AG08396 (cell line): ENCODE data around the gene ANKRD60.

Source experiments
- DNase-seq: peaks from one replicate; pipeline ENCODE4 v3.0.0; 2012; ENCODE audit warnings: low spot score, mixed read lengths

Gene ANKRD60

DNA sequence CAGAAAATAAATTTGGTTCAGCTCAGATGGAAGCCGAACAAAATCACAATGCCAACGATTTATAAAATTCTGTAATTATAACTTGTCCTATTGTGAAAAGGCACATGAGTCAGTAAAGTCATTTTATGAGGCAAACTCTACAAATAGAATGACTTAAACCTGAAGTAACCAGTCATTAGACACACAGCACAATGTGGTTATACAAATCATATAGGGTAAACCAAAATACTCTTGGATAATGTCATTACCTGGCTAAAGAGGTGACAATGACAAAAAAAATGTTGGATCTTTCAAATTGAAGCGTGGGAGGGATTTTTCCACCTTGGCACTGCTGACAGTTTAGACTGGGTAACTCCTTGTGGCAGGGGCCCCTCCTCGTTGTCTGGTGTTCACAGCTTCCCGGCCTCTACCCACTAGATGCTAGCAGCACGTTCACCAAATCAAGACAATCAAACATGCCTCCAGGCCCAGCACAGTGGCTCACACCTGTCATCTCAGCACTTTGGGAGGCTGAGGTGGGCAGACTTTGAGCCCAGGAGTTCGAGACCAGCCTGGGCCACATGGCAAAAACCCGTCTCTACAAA, 5.0 kb downstream of the ANKRD60 start:
- DNase-seq, result no peak

DNA sequence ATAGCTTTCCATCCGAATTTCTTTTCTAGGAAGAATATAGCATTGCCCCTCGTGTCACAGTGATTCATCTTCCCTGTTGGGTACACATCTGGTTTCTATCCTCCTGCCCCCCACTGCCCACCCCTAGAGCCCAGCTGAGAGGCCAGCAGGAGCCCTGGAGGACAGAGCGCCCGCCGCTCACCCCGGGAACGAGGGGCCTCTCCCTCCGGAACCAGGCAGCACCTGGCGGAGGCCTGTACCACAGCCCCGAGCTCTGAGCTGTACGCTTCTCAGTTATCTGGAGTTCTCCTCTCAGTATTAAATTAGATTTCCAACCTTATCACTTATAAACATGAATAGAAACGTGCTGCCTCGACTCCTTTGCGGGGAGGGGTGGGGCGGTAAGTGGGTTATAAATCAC, 6.0 kb downstream of the ANKRD60 start:
- no peak for DNase-seq

DNA sequence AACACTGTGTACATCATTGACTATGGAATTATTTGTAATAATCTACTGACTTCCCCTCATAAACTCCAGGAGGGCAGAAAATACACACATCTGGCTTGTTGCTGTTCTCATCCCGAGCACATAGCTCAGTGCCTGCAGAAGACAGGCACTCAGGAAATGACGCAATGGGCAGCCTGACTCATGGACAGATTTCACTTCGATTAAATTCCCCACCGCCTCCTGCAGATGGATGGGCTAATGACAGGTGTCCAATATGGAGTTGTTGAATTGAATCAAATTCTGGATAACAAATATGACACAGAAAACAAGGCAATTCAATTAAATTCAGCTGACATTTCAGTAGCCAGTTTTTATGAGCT, 9.1 kb downstream of the ANKRD60 start:
- no peak for DNase-seq

DNA sequence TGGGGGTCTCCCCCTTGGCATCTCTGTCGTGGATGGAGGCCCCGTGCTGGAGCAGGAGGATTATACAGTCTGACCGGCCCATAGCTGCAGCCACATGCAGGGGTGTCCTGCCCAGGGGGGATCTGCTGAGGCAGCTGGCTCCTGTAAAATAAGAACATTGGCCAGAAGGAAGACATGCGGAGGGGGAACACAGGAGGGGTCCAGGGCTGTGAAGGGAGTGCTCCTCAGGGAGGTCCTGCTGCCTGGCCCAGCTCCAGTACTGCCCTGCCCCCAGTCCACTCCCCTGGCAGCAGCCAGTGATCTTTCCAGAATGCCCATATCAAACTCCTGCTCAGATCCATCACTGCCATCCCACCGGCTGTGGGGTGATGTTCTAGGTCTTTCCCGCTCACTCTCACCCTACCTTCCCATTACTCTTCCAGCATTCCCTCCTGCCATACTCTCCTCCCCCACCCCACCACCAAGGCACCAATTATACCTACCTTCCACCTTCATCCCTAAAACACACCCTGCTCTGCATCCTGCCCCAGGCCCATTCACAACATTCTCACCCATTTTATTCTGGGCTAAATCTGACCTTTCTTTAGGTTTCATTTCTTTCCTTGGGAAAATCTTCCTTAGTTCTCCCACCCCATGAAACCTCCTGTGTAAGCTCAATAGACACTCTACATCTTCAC, 9.7 kb downstream of the ANKRD60 start:
- no peak for DNase-seq

DNA sequence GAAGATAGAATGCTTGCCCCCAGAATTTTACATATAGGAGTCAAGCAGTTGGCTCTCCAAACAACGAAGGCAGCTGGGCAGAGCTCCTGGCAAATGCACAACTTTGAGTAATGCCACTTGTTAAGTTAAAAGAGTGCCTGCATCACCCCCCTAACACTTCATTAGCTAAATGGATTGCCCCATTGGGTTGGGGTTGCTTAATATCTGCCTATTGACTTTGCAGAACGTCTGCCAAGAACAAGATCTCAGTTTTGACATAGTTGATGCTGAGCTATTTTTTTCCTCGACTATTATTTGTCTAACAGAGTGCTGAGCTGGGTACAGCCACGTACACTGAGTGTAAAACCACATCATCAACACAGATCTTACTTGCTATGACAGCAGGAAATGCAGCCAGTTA, 12.1 kb downstream of the ANKRD60 start:
- DNase-seq, result no peak

DNA sequence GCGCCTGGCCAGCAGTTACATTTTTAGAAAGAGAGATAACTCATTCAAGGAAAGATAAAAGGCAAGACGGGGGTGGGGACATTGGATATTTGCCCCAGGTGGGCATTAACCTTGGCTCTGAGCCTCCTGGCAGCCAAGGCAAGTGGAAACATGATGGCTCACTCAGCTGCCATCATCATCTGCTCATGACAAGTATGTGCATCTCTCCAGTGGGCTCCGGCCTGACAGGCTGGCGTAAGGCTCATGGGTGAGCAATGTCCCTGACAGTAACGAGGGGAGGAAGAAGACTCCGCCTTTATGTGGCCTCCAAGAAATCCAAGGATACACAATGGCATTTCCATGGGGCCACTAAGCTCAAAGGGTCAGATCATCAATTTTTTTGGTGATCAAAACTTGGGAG, 13.3 kb downstream of the ANKRD60 start:
- DNase-seq, result no peak

DNA sequence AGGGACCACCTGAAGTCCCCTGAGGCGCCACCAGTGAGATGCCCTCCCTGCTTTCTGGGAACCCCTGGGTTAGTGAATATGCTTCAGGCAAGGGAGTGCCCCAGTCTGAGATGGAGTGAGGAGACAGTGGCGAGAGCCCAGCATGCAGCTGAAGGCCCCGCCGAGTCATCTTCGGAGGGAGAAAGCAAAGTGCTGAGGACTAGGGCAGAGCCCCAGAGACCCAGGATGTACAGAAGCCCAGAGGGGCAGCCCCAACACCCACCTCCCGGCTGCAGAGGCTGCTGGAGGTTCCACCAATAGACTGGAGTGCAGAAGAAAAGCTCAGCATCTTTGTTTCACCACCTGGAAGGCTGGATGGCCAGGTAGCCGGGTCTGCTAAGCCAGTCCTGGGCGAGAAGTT, 14.1 kb downstream of the ANKRD60 start:
- no peak for DNase-seq

DNA sequence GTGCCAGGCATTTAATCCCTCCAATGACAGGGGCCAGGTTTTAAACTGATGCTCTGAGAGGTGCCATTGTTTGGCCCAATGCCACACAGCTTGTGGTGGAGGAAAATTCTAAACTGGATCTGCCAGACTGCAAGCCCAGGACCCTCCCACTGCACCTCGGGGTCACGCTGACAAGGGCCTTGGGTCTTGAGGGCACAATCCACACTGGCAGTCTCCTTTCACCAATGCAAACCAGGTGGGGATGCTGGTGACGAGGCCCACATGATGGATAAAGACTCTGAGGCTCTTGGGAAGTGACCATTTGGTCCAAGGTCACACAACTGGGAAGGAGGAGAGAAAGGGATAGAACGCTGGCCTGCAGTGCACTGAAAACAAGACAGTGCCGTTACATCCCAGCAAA, 14.7 kb downstream of the ANKRD60 start:
- no peak for DNase-seq

DNA sequence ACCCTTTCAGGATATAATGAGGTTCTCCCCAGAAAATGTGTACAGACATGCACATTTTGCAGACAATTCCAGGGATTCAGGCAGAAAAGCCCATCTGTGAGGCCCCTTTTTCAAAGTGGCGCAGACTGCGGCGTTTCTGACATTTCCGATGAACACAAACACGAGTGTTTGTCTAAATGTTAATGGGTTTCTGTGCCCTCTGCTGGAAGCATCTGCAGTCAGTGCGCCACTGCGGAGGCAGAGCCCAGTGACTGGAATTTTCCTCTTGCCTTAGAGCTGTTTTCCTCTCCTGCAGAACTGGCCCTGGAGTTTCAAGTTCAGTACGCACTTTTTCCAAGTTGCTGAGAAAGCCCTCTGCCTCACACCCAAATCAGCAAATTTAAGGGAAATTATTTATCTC, 15.3 kb downstream of the ANKRD60 start:
- DNase-seq, result no peak

DNA sequence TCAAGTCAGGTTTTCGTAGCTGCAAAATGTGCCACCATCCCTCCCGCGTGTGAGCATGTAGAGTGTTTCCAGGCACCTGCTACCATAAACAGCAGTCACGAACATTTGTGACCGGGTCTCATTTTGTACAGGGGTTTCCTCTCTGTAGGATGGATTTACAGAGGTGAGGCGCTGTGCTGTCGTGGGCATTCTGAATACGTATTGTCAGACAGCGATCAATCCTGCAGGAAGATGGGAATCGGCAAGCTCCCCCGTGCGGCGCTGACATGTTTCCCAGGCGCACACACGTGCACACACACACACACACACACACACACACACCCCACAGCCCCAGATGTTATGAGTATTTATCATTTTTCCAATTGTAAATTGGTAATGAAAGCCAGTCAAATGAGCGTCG, 15.8 kb downstream of the ANKRD60 start:
- no peak for DNase-seq

DNA sequence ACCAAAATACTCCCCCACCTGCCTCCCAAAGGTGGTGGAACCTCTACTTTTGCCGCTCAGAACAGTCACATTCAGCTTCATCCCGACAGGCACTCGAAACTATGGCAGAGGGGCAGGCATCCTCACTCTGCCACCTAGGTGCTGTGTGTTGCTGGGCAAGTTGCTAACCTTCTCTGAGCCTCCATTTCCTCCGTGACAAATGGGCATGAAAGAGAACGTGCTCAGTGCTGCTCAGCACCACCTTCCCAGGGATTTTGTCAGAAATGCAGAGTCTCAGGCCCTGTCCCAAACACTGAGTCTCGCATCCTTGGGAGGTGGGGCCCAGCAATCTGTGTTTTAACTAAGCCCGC, 18.1 kb downstream of the ANKRD60 start:
- DNase-seq, result no peak

DNA sequence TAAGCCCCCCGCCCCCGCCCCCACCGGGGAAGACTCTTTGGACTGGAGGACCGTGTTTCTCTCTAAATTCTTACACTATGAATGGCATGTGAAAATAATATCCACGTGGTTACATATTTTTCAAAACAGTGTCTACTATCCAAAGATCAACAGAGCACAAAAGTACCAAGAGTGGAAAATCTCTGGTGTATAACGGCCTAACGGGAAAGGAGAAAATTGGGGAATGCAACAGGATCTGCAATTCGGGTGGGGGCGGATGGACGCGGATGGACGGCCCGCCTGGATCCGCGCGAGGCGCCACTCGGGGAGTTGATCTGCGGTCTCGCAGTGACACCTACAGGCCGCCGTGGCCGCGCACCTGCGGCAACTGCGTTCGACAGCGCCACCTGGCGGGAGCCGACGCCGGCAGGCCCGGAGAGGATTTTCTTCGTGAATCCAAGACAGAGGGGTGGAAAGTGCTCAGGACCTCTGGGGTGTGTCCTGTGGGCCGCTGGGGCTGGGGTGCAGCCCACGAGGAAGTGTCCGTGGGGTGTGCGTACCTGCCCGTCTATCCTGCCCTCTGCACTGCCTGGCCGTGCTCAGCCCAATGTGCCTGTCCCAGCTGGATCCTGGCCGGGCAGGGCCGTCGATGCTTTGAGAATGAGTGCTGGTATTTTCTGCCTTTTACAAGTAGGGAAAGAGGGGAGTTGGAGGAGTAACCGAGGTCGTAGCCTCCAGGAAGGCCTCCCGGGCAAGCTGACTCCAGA, 18.6 kb downstream of the ANKRD60 start:
- DNase-seq, result peak; percentile 94

DNA sequence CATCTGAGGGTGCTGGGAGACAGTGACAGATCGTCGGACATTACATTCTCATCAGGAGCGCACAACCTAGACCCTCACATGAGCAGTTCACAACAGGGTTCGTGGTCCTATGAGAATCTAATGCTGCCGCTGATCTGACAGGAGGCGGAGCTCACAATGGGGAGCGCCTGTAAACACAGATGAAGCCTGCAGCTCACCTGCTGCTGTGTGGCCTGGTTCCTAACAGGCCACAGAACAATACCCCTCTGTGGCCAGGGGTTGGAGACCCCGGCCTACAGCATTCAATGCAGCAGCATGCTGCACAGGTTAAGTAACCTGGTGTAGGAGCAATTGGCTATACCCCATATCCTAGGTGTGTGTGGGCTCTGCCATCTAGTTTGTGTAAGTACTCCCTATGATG, 19.5 kb downstream of the ANKRD60 start:
- no peak for DNase-seq

DNA sequence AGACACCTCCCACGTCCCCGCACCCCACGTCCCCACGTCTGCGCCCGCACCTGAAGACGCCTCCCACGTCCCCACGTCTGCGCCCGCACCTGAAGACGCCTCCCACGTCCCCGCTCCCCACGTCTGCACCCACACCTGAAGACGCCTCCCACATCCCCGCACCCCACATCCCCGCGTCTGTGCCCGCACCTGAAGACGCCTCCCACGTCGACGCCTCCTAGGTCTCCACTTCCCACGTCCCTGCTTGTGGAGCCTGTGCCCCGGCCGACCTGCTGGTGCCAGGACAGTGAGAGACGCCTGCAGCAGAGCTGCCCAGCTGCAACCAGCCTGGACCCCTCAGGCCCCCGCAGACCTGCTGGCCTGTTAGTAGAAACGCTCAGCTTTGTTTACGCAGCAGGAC, 22.6 kb downstream of the ANKRD60 start:
- no peak for DNase-seq

DNA sequence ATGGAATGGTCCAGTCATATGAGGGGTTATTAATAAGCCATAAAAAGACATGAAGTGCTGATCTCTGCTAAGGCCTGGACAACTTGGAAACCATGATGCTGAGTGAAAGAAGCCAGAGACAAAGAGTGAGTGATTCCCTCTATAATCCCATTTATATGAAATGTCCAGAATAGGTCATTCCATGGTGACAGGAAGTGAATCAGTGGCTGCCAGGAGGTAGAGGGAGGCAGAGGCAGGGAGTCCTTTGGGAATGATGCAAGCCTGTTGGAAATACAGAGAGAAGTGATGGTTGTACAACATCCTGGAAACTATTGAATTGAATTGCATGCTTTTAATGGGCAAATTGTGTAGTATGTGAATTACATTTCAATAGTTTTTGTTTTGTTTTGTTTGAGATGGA, 26.4 kb downstream of the ANKRD60 start:
- DNase-seq, result no peak

DNA sequence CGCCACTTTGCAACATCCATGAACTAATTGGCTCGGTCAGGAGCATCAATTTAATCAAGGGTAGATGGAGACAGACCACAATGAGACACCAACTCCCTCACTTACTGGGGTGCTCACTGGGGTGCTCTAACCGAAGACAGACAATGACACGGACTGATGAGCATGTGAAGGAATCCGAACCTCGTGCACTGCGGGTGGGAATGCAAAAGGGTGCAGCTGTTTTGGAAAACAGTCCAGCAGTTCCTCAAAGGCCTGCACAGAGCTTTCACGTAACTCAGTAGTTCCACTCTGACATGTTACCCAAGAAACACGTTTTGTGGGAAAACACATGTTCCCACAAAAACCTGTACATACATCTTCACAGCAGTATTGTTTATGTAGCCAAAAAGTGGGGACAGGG, 26.8 kb downstream of the ANKRD60 start:
- no peak for DNase-seq

DNA sequence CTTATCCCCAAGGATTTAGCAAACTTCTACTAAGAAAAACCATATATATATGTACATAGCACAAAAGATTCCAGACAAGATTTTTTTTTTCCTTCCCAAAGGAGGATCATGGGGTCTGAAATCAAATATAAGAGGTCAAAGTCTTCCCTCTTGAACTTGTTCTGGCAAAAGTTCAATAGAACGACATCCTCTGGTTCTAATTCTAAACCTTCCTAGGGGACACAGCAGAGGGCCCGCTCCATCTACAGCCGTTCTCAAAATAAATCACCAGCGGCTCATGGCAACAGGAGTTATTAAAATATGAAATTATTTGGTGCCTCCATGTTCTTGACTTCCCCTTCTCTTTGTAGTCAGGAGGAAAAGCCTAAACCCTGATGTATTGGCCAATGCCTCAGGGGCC, 29.0 kb downstream of the ANKRD60 start:
- no peak for DNase-seq

DNA sequence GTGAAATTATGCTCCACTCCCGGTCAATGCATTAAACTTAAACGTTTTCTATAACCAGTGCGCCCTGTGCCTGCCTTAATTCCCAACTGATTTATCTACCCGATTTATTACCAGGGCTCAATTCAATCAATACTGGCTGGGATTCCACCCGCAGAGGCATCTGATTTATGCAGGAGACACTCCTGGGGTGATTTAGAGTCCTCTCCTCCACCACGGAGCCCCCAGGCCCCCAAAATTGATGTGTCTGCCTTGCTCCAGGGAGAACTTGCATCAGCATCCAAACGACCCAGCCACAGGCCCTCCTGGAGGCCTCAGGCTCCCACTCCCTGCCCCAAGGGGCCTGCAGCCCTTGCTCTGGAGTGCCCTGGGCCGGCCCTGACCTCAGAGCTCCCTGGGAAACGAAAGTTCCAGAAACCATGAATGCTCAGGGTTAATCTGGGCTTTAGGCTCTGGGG, 29.5 kb downstream of the ANKRD60 start:
- DNase-seq, result no peak

DNA sequence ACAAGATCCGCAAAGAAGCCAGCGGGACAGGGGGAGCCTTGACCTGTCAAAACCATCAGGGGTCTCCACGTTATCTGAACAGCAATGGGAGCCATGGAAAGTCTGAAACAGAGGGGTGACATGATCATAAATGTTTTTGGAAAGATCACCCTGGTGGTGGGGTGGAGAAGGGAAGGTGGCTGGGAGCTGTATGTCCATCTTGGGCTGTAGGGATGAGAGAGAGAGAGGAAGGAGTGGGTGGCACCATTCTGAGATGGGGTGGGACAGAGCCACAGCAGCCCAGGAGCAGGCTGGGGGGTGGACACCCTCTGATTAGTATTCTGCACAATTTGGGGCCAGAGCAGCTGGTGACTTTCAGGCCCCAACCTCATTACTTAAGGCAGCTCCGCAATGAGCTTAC, 30.1 kb downstream of the ANKRD60 start:
- DNase-seq, result no peak

DNA sequence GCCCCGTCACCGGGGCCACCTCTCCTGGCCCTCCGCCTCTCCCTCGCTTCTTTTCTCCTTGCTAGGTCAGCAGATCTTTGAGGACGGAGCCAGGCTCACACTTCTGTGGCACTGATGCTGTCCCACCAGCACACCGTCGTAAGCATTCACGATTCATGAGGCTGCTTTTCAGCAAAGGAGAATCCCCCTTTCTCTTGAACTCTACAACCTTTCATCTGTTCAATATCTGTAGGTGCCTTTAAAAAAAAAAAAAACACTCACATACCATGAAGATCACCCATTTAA, 31.3 kb downstream of the ANKRD60 start:
- no peak for DNase-seq

DNA sequence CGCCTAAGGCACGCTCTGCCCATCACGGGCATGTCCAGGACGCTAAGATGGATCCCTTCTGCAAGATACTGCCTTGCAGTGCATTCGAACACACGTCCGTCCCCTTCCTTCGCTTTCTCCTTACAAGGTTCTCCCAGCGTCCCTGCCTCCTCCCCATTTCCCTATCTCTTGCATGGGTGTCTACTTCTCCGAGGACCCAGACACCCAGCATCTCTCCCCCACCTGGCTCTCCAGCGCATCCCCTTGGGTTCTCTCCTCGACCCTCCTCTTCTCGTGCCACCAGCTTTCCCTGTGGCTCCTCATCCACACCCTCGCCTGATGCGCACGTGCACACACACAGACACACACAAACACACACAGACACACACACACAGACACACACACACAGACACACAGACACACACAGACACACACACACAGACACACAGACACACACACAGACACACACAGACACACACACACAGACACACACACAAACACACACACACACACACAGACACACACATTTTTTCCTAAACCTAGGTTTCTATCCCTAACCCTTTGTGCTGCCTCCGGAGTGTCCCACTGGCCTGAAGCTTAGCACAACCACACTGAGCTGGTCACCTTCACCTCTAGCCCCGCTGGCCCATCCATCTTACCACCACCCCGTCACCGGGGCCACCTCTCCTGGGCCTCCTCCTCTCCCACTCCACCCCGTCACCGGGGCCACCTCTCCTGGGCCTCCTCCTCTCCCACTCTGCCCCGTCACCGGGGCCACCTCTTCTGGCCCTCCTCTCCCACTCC, 31.9 kb downstream of the ANKRD60 start:
- no peak for DNase-seq

DNA sequence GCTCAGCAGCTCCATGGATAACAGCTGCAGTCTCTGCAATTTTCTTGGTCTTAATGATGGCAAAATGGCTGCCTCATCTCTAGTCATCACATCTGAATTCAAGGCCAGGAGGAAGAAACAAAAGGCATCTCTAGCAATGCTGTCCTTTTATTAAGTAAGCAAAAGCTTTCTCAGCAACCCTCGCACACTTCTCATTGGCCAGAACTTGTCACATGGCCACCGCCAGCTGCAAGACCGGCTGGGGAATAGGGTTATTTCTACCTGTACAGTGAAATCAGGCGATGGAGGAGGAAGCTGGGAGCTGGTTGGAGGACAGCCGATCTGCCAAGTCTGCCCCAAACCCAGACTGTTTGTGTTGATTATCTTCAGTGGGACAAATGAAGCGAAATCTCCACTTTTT, 33.4 kb downstream of the ANKRD60 start:
- DNase-seq, result no peak

DNA sequence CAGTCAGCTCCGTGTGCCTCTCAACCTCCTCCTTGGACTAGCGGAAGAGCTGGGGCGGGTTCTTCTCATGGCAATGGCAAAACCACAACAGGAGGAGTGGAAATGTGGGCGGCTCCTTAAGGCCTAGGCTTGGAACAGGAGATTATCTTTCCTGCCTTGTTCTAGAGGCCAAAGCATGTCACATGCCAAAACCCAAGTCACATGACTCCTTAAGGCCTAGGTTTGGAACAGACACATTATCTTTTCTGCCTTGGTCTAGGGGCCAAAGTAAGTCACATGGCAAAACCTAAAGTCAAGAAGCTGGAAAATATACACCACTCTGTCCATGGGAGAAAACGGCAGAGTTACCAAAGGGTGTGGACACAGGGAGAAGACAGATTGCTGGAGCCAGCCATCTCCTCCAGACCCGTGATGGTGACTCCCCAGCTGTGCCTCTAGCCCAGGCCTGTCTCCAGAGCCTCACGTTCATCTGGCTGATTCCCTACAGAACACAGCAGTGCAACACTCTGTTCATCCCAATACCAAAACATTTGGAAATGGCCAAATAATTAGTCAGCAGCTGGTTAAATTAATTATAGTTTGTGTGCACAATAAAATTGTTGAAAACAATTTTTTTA, 34.2 kb downstream of the ANKRD60 start:
- DNase-seq, result no peak
